Memory B cell (primary cell): Measurements from ENCODE around the gene ST7.

Source experiments
- ATAC-seq: fragments of 150-1000 bp; cut with Tn5 transposase; 2 replicates; pipeline ENCODE4 v1.10.0; 2021; ENCODE audit warnings: low read depth, mild to moderate bottlenecking, moderate library complexity
- DNase-seq, 2 donors: peaks; one replicate each; pipeline ENCODE4 v3.0.0; 2022; ENCODE audit warnings: low spot score in 2 of 2
- H3K27ac Mint-ChIP-seq: one replicate; pipeline ENCODE4 v1.8.0; 2022; ENCODE audit warnings: mild to moderate bottlenecking, moderate library complexity, mixed read lengths
- H3K27me3 Mint-ChIP-seq: one replicate; pipeline ENCODE4 v1.8.0; 2022; ENCODE audit warnings: mixed read lengths
- H3K36me3 Mint-ChIP-seq: one replicate; pipeline ENCODE4 v1.8.0; 2022; ENCODE audit warnings: mild to moderate bottlenecking, mixed read lengths
- H3K4me1 Mint-ChIP-seq: one replicate; pipeline ENCODE4 v1.8.0; 2022; ENCODE audit warnings: mixed read lengths
- H3K4me3 Mint-ChIP-seq: one replicate; pipeline ENCODE4 v1.8.0; 2022; ENCODE audit warnings: mild to moderate bottlenecking, moderate library complexity, mixed read lengths
- H3K9me3 Mint-ChIP-seq: one replicate; pipeline ENCODE4 v1.8.0; 2022; ENCODE audit warnings: mixed read lengths

The ST7 gene, protein sequence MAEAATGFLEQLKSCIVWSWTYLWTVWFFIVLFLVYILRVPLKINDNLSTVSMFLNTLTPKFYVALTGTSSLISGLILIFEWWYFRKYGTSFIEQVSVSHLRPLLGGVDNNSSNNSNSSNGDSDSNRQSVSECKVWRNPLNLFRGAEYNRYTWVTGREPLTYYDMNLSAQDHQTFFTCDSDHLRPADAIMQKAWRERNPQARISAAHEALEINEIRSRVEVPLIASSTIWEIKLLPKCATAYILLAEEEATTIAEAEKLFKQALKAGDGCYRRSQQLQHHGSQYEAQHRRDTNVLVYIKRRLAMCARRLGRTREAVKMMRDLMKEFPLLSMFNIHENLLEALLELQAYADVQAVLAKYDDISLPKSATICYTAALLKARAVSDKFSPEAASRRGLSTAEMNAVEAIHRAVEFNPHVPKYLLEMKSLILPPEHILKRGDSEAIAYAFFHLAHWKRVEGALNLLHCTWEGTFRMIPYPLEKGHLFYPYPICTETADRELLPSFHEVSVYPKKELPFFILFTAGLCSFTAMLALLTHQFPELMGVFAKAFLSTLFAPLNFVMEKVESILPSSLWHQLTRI

DNA sequence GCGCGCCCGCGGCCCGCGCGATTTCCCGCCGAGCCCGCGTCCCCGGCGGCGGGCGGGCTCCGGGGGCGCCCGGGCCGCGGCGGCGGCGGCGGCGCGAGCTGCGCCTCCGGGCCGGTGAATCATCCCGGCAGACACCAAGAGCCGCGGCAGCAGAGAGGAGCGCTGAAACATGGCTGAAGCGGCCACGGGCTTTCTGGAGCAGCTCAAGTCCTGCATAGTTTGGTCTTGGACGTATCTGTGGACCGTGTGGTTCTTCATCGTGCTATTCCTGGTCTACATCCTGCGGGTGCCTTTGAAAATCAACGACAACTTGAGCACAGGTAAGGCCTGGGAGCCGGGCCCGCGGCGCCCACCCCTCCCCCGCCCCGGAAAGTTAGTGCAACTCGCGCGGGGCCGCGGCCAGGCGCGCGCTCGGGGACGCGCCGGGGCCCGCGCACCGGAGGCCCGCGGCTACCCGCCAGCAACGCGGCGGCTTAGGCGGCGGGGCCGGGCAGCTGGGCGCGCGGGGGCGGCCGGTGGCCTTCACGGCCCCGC lies at the start of gene ST7:
ST7 (plus strand) TSS at position 130 of the 534 bp plus-strand sequence; CDS start at position 170, 40 bp downstream.
- H3K9me3 Mint-ChIP-seq, result no peaks in the 10 kb centered on the region
- no peaks in the 10 kb centered on the region for H3K27me3 Mint-ChIP-seq
- DNase-seq (peak in 1 of 2 donors; percentile 51), ATAC-seq (peak; percentile 76)
- H3K4me1 Mint-ChIP-seq, result peaks cover 13% of the 10 kb centered on the region
- H3K4me3 Mint-ChIP-seq, result peak within 1 kb of the TSS; percentile 91
- no peaks in the 10 kb centered on the region for H3K36me3 Mint-ChIP-seq
- peak within 1 kb of the TSS; percentile 85 for H3K27ac Mint-ChIP-seq

DNA sequence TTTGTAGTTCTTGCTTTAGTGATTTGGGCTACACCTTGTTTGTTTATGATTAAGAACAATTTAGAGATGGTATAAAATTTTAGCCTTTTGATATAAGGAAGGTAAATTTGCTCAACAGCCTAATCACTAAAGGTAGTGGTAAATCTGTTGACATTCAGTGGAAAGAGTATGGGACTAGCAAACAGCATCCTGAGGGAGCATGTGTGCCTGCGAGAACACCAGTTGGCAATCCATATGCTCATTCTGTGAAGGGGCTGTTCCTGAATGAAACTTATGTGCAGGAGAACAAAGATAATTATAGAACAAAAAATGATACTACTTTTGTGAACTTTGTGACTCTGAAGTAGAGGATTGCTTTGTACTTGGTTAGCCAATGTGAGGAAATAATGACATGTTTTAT lies 46.9 kb upstream of the ST7 start:
- no peak overlapping the region for H3K4me3 Mint-ChIP-seq
- no peaks in the 10 kb centered on the region for H3K27me3 Mint-ChIP-seq
- ATAC-seq (no peak), DNase-seq (no peak)
- peaks cover under 1% of the 10 kb centered on the region for H3K9me3 Mint-ChIP-seq
- H3K27ac Mint-ChIP-seq, result no peak overlapping the region
- H3K4me1 Mint-ChIP-seq, result no peaks in the 10 kb centered on the region
- H3K36me3 Mint-ChIP-seq, result peaks cover 31% of the 10 kb centered on the region

DNA sequence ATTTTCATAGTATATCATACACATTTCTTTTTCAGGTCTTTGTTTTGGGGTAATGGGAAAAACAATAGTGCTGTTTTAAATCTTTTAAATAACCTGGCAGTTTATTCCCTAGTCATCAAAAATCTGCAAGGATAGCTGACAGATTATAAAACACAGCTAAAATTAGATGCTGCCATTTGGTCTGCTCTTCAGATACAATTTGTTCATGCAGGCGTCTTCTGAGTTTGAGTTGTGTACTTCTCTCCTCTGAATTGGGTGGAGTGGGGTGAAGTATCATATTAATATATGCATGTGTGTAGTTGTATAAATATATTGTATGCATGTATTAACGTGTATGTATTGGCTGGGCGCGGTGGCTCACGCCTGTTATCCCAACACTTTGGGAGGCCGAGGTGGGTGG lies 42.9 kb upstream of the ST7 start:
- ATAC-seq, result no peak
- peaks cover 39% of the 10 kb centered on the region for H3K36me3 Mint-ChIP-seq
- H3K4me3 Mint-ChIP-seq, result no peak overlapping the region
- H3K27me3 Mint-ChIP-seq, result no peaks in the 10 kb centered on the region
- H3K9me3 Mint-ChIP-seq, result peaks cover 2% of the 10 kb centered on the region
- DNase-seq, result no peak
- H3K4me1 Mint-ChIP-seq, result no peaks in the 10 kb centered on the region
- H3K27ac Mint-ChIP-seq, result no peak overlapping the region

GRCh38 chr7:116911801-116912200 lies 41.5 kb upstream of the ST7 start:
- Mint-ChIP-seq H3K27me3 (no peaks in the 10 kb centered on the region), H3K9me3 (peaks cover 2% of the 10 kb centered on the region), H3K36me3 (peaks cover 39% of the 10 kb centered on the region), H3K27ac (no peak overlapping the region), H3K4me1 (no peaks in the 10 kb centered on the region), H3K4me3 (no peak overlapping the region)
- ATAC-seq, result no peak
- no peak for DNase-seq

DNA sequence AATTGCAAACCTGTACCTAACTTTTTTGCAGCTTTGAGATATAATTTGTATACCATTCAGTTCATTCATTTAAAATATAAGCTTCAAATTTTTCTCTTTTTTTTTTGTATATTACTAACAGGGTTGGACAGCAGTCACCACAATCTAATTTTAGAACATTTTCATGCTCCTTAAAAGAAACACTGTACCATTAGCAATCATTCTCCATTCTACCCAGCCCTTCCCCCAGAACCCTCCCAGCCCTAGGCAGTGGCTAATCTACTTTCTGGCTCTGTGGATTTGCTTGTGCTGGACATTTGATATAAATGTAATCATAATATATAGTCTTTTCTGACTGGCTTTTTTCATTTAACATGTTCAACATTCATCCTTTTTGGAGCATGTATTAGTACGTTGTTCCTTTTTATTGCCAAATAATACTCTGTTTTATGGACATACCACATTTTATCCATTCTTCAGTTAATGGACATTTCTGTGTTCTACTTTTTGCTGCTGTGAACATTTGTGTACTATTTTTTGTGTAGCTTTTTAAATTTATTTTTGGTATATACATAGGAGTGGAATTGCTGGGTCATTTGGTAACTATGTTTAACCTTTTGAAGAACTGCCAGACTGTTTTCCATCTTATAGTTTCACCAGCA lies 40.9 kb upstream of the ST7 start:
- H3K4me1 Mint-ChIP-seq, result no peaks in the 10 kb centered on the region
- H3K36me3 Mint-ChIP-seq, result peaks cover 39% of the 10 kb centered on the region

GRCh38 chr7:116918704-116919103 lies 34.6 kb upstream of the ST7 start:
- Mint-ChIP-seq H3K36me3 (peaks cover 22% of the 10 kb centered on the region), H3K27ac (no peak overlapping the region), H3K4me3 (no peak overlapping the region), H3K9me3 (no peaks in the 10 kb centered on the region), H3K4me1 (no peaks in the 10 kb centered on the region), H3K27me3 (no peaks in the 10 kb centered on the region)
- ATAC-seq, result no peak
- no peak for DNase-seq

More for the DNA sequence above, 40.9 kb upstream of the ST7 start:
- H3K27me3 Mint-ChIP-seq, result no peaks in the 10 kb centered on the region
- H3K4me3 Mint-ChIP-seq, result no peak overlapping the region
- peaks cover 2% of the 10 kb centered on the region for H3K9me3 Mint-ChIP-seq
- ATAC-seq (no peak), DNase-seq (no peak)
- no peak overlapping the region for H3K27ac Mint-ChIP-seq

GRCh38 chr7:116920359-116920758 lies 32.9 kb upstream of the ST7 start:
- H3K4me3 Mint-ChIP-seq, result no peak overlapping the region
- no peaks in the 10 kb centered on the region for H3K4me1 Mint-ChIP-seq
- no peaks in the 10 kb centered on the region for H3K9me3 Mint-ChIP-seq
- ATAC-seq (no peak), DNase-seq (no peak)
- peaks cover 13% of the 10 kb centered on the region for H3K36me3 Mint-ChIP-seq
- H3K27me3 Mint-ChIP-seq, result no peaks in the 10 kb centered on the region
- H3K27ac Mint-ChIP-seq, result no peak overlapping the region

DNA sequence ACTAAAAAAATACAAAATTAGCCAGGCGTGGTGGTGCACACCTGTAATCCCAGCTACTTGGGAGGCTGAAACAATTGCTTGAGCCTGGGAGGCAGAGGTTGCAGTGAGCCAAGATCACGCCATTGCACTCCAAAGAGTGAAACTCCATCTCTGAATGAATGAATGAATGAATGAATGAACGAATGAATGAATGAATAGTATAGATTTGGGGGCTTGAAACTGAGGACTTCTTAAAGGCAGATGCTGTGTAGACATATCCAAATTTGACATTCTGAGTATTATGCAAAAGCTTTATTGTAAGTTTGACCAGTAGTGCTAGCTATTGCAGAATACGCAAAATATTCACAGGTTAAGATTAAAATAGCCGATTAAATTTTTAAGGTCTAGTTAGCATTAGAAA lies 30.8 kb upstream of the ST7 start:
- DNase-seq (no peak), ATAC-seq (no peak)
- Mint-ChIP-seq H3K27me3 (no peaks in the 10 kb centered on the region), H3K27ac (no peak overlapping the region), H3K4me3 (no peak overlapping the region), H3K9me3 (no peaks in the 10 kb centered on the region), H3K4me1 (no peaks in the 10 kb centered on the region), H3K36me3 (peaks cover 10% of the 10 kb centered on the region)

GRCh38 chr7:116924741-116925140 lies 28.6 kb upstream of the ST7 start:
- ATAC-seq (no peak), DNase-seq (no peak)
- Mint-ChIP-seq H3K27me3 (no peaks in the 10 kb centered on the region), H3K36me3 (peaks cover 8% of the 10 kb centered on the region), H3K27ac (no peak overlapping the region), H3K4me3 (no peak overlapping the region), H3K9me3 (no peaks in the 10 kb centered on the region), H3K4me1 (no peaks in the 10 kb centered on the region)

DNA sequence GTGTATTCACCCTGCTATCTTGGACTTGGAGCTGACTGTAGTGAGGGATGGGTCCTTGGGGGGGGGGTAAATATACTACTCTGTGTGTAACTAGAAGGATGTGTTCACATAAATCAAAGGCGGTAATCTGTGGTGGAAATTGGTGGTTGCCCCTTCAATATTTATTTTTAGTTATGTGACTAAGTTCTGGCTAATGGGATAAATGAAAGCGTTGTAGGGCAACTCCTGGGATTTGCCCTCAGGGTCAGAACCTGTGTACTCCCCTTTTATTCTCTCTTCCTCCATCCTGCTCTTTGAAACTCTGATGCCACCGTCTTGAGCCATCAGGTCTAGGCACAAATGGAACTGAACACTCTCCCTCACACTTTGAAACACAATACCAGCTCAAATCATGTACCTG lies 24.3 kb upstream of the ST7 start:
- ATAC-seq (no peak), DNase-seq (no peak)
- H3K27me3 Mint-ChIP-seq, result peaks cover 3% of the 10 kb centered on the region
- no peak overlapping the region for H3K4me3 Mint-ChIP-seq
- no peaks in the 10 kb centered on the region for H3K9me3 Mint-ChIP-seq
- no peak overlapping the region for H3K27ac Mint-ChIP-seq
- peaks cover 4% of the 10 kb centered on the region for H3K4me1 Mint-ChIP-seq
- H3K36me3 Mint-ChIP-seq, result no peaks in the 10 kb centered on the region

- peak; percentile 88 for ATAC-seq
- no peak overlapping the region for H3K27ac Mint-ChIP-seq
- no peaks in the 10 kb centered on the region for H3K36me3 Mint-ChIP-seq
- no peak overlapping the region for H3K4me3 Mint-ChIP-seq
- DNase-seq, result peak; percentile 71 to 75
- peaks cover 5% of the 10 kb centered on the region for H3K27me3 Mint-ChIP-seq
- no peaks in the 10 kb centered on the region for H3K9me3 Mint-ChIP-seq
- peaks cover 4% of the 10 kb centered on the region for H3K4me1 Mint-ChIP-seq
Measured at GRCh38 chr7:116929914-116930913, 23.1 kb upstream of the ST7 start.

- no peak overlapping the region for H3K4me3 Mint-ChIP-seq
- peaks cover 10% of the 10 kb centered on the region for H3K27me3 Mint-ChIP-seq
- ATAC-seq (no peak), DNase-seq (no peak)
- H3K36me3 Mint-ChIP-seq, result no peaks in the 10 kb centered on the region
- H3K9me3 Mint-ChIP-seq, result no peaks in the 10 kb centered on the region
- no peak overlapping the region for H3K27ac Mint-ChIP-seq
- peaks cover 4% of the 10 kb centered on the region for H3K4me1 Mint-ChIP-seq
Measured at GRCh38 chr7:116932566-116932965, 20.7 kb upstream of the ST7 start.

DNA sequence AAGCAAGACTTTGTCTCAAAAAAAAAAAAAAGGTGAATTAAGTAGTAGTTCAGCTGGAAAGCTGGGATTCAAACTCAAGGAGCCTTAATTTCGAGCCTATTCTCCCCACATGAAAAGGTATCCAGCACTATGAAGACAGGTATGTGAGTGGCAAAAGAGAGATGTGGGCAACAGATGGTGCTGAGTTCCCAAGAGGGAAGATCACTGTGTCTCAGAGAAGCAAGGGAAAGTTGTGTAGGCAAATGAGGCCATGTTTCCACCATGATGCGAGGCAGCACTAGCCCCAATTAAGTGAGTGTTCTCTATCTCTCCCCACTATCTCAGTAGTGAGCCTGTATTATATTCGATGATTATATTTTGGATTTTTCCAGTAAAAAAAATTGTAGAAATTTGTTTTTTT lies 19.8 kb upstream of the ST7 start:
- no peaks in the 10 kb centered on the region for H3K36me3 Mint-ChIP-seq
- peaks cover 4% of the 10 kb centered on the region for H3K4me1 Mint-ChIP-seq
- peaks cover 10% of the 10 kb centered on the region for H3K27me3 Mint-ChIP-seq
- H3K9me3 Mint-ChIP-seq, result no peaks in the 10 kb centered on the region
- no peak overlapping the region for H3K4me3 Mint-ChIP-seq
- DNase-seq (no peak), ATAC-seq (no peak)
- no peak overlapping the region for H3K27ac Mint-ChIP-seq
